GDM1 (cell line): ENCODE data around the gene PDZRN4.
A peak's percentile ranks its signal among the peaks of the same experiment; 100 is the strongest.
"Not testable (repeated sequence)": the region's sequence is repeated elsewhere in the genome, so short reads cannot be mapped to it uniquely, and the experiment has no call there.

Source experiments
- DNase-seq: peaks from one replicate; lab custom pipeline; 2025; lab: John Stamatoyannopoulos, UW

PDZRN4 gene

GRCh38 chr12:41217727-41218126 is 29.6 kb downstream of the PDZRN4 start:
- DNase-seq = no peak

- DNase-seq = no peak
These were observed 32.8 kb downstream of the PDZRN4 start for GRCh38 chr12:41220931-41221330.

GRCh38 chr12:41221491-41221890 is 33.4 kb downstream of the PDZRN4 start:
- DNase-seq = no peak

- no peak for DNase-seq
These were observed 35.5 kb downstream of the PDZRN4 start for GRCh38 chr12:41223600-41223999.

GRCh38 chr12:41224066-41224465 is 35.9 kb downstream of the PDZRN4 start:
- no peak for DNase-seq

GRCh38 chr12:41225179-41225578 is 37.1 kb downstream of the PDZRN4 start:
- DNase-seq = no peak

- DNase-seq = no peak
These were observed 40.1 kb downstream of the PDZRN4 start for GRCh38 chr12:41228066-41228820.

GRCh38 chr12:41230756-41231155 is 42.6 kb downstream of the PDZRN4 start:
- no peak for DNase-seq

- no peak for DNase-seq
These were observed 46.6 kb downstream of the PDZRN4 start for GRCh38 chr12:41234692-41235091.

- no peak for DNase-seq
These were observed 54.5 kb downstream of the PDZRN4 start for GRCh38 chr12:41242603-41243002.

- no peak for DNase-seq
These were observed 60.3 kb downstream of the PDZRN4 start for GRCh38 chr12:41248391-41248790.

GRCh38 chr12:41250748-41251147 is 62.6 kb downstream of the PDZRN4 start:
- no peak for DNase-seq

- no peak for DNase-seq
These were observed 66.1 kb downstream of the PDZRN4 start for GRCh38 chr12:41254004-41254914.

- DNase-seq = not testable (repeated sequence)
These were observed 75.1 kb downstream of the PDZRN4 start for GRCh38 chr12:41263196-41263595.

GRCh38 chr12:41264281-41264680 is 76.2 kb downstream of the PDZRN4 start:
- no peak for DNase-seq

GRCh38 chr12:41269056-41269455 is 80.9 kb downstream of the PDZRN4 start:
- no peak for DNase-seq

GRCh38 chr12:41271489-41271888 is 83.4 kb downstream of the PDZRN4 start:
- no peak for DNase-seq

GRCh38 chr12:41274643-41275042 is 86.5 kb downstream of the PDZRN4 start:
- DNase-seq = no peak

- DNase-seq = peak; percentile 9
These were observed 89.2 kb downstream of the PDZRN4 start for GRCh38 chr12:41277100-41277945.

- no peak for DNase-seq
These were observed 89.8 kb downstream of the PDZRN4 start for GRCh38 chr12:41277946-41278267.

GRCh38 chr12:41280341-41281095 is 92.4 kb downstream of the PDZRN4 start:
- not testable (repeated sequence) for DNase-seq

- DNase-seq = not testable (repeated sequence)
These were observed 97.3 kb downstream of the PDZRN4 start for GRCh38 chr12:41285470-41285869.
